HepG2 (cell line): ENCODE data around the gene KIF1B. TPM values are rescaled to one million over a fixed set of nuclear protein-coding genes. Genes with fewer than 3 reads are reported as not detected.

Experiments used
- ATAC-seq: fragments of 200-7000 bp; cut with Tn5 transposase; 3 replicates; pipeline ENCODE4 v1.9.1; 2020; ENCODE audit warnings: mild to moderate bottlenecking, moderate library complexity
- BruUV-seq: library from RNA; stranded (reverse); fragments of 400-500 nt; replicated peaks from 2 replicates; lab custom pipeline; 2021; lab: Mats Ljungman, UMichigan
- CTCF ChIA-PET: fragments of 300-600 bp; formaldehyde crosslinking; extraction: SDS; loops from one replicate; lab custom pipeline; 2021; ENCODE audit warnings: low total read pairs, inconsistent platforms, low intra/inter-chr PET ratio; lab: Yijun Ruan, JAX
- POLR2A ChIA-PET: fragments of 350-600 bp; sonication (Branson Sonifier 250); formaldehyde crosslinking; loops from one replicate; lab custom pipeline; 2020; ENCODE audit warnings: antibody characterized with exemption, inconsistent platforms; lab: Yijun Ruan, JAX
- DNase-seq: peaks from one replicate; pipeline ENCODE4 v3.0.0-alpha.2; 2015; ENCODE audit warnings: low spot score
- FAIRE-seq: peaks from 3 replicates; lab custom pipeline; 2011; peaks lifted over from hg19 to GRCh38; lab: Jason Lieb, UNC
- H2AFZ ChIP-seq: one replicate; pipeline ENCODE4 v1.6.1; 2011; ENCODE audit warnings: low read length, inconsistent platforms
- H3K27ac ChIP-seq: fragments of 300-600 bp; 3 replicates; pipeline ENCODE4 v1.8.0; 2011; ENCODE audit warnings: mixed run types, mild to moderate bottlenecking, mixed read lengths, low read length, inconsistent platforms; ENCODE audit not compliant: insufficient read depth; ENCODE audit errors: extremely low read length
- H3K27me3 ChIP-seq, 2 experiments: fragments of 200-600 bp in 1 of 2; 2 replicates in 1 of 2; 3 replicates in 1 of 2; pipeline versions ENCODE4 v1.6.0 to v1.8.0; 2011; ENCODE audit warnings: low read length in 2 of 2, mild to moderate bottlenecking in 2 of 2, moderate library complexity in 2 of 2, inconsistent platforms in 1 of 2; ENCODE audit not compliant: insufficient read depth in 2 of 2, control insufficient read depth in 1 of 2
- H3K36me3 ChIP-seq, 2 experiments: fragments of 200-600 bp in 1 of 2; replicated peaks in 1 of 2; 2 replicates in 1 of 2; 3 replicates in 1 of 2; pipeline versions ENCODE4 v1.5.1 to v1.8.0; 2011; ENCODE audit warnings: low read length in 2 of 2, inconsistent platforms in 1 of 2; ENCODE audit not compliant: insufficient read depth in 2 of 2, control insufficient read depth in 1 of 2
- H3K4me1 ChIP-seq: 2 replicates; pipeline ENCODE4 v1.5.1; 2012; ENCODE audit warnings: low read length, inconsistent platforms; ENCODE audit not compliant: insufficient read depth
- H3K4me2 ChIP-seq: 2 replicates; pipeline ENCODE4 v1.6.0; 2011; ENCODE audit warnings: low read depth, low read length, inconsistent platforms
- H3K4me3 ChIP-seq, 3 experiments: fragments of 200-600 bp in 1 of 3; sonication (generic), shearing (Covaris generic) in 1 of 3; replicated peaks in 1 of 3; 2 replicates each; pipeline ENCODE4 v1.5.1; 2011 to 2016; ENCODE audit warnings: low read length in 3 of 3, inconsistent platforms in 2 of 3, low read depth in 2 of 3, mild to moderate bottlenecking in 2 of 3, control low read depth in 1 of 3, mixed read lengths in 1 of 3; ENCODE audit not compliant: insufficient read depth in 1 of 3
- H3K79me2 ChIP-seq: one replicate; pipeline ENCODE4 v1.6.1; 2011; ENCODE audit warnings: low read length, inconsistent platforms; ENCODE audit not compliant: insufficient read depth
- H3K9ac ChIP-seq: 2 replicates; pipeline ENCODE4 v1.6.0; 2011; ENCODE audit warnings: mild to moderate bottlenecking, low read depth, low read length, inconsistent platforms; ENCODE audit not compliant: insufficient read depth
- H3K9me3 ChIP-seq: 2 replicates; pipeline ENCODE4 v1.5.1; 2012; ENCODE audit warnings: mild to moderate bottlenecking, low read length
- H4K20me1 ChIP-seq: 2 replicates; pipeline ENCODE4 v1.6.0; 2011; ENCODE audit warnings: inconsistent platforms, mild to moderate bottlenecking, low read length, moderate library complexity; ENCODE audit not compliant: insufficient read depth
- DRAP1 ChIP-seq: IDR thresholded peaks from 2 replicates; pipeline ENCODE4 v1.6.1; 2016; ENCODE audit warnings: missing genetic modification reagents, missing compliant biosample characterization
- ETS1 ChIP-seq: sonication (generic); formaldehyde crosslinking; IDR thresholded peaks from 2 replicates; pipeline ENCODE4 v1.4.0; 2020; ENCODE audit warnings: missing genetic modification reagents
- HOXD1 ChIP-seq: sonication (generic); formaldehyde crosslinking; IDR thresholded peaks from 2 replicates; pipeline ENCODE4 v1.5.0; 2020; ENCODE audit warnings: missing genetic modification reagents
- RBM22 ChIP-seq: fragments of 200-400 bp; formaldehyde crosslinking; optimal IDR thresholded peaks from 2 replicates; pipeline ENCODE3; 2017; ENCODE audit warnings: mild to moderate bottlenecking, low read length, moderate library complexity
- SALL1 ChIP-seq: sonication (generic); formaldehyde crosslinking; IDR thresholded peaks from 2 replicates; pipeline ENCODE4 v1.8.0; 2022; ENCODE audit warnings: mild to moderate bottlenecking, missing genetic modification reagents
- SATB2 ChIP-seq: sonication (generic); formaldehyde crosslinking; IDR thresholded peaks from 2 replicates; pipeline ENCODE4 v1.5.0; 2020; ENCODE audit warnings: missing genetic modification reagents
- THAP8 ChIP-seq: sonication (generic); formaldehyde crosslinking; IDR thresholded peaks from 2 replicates; pipeline ENCODE4 v1.5.1; 2020; ENCODE audit warnings: missing genetic modification reagents, mild to moderate bottlenecking, borderline replicate concordance
- ZBTB10 ChIP-seq: sonication (generic); formaldehyde crosslinking; IDR thresholded peaks from 2 replicates; pipeline ENCODE4 v1.4.0; 2020; ENCODE audit warnings: missing genetic modification reagents, borderline replicate concordance
- ZBTB4 ChIP-seq: sonication (generic); formaldehyde crosslinking; IDR thresholded peaks from 2 replicates; pipeline ENCODE4 v1.4.0; 2020; ENCODE audit warnings: missing genetic modification reagents, mild to moderate bottlenecking, borderline replicate concordance
- ZNF232 ChIP-seq: sonication (generic); formaldehyde crosslinking; IDR thresholded peaks from 2 replicates; pipeline ENCODE4 v1.4.0; 2020; ENCODE audit warnings: missing genetic modification reagents, borderline replicate concordance
- whole genome bisulfite sequencing: methylation state at CpG from one replicate; pipeline ENCODE4 v1.1.6; 2017; ENCODE audit warnings: low lambda C conversion rate; 5-methylcytosine and 5-hydroxymethylcytosine counted together
- in situ Hi-C: cut with HindIII; loops from 2 replicates; pipeline ENCODE4 v1.10.0; 2017; ENCODE audit warnings: low pct_unique_long_range_greater_than_20kb; ENCODE audit not compliant: extremely low pct_ligation_motif_present
- intact Hi-C: fragments of 100-400 bp; cut with micrococcal nuclease; formaldehyde crosslinking; loops from one replicate; pipeline ENCODE4 v1.10.0; 2022; ENCODE audit not compliant: unreplicated experiment
- polyA plus RNA-seq, 8 experiments: library from polyadenylated mRNA; depleted of rRNA in 3 of 8; stranded (reverse) in 7 of 8; unstranded in 1 of 8; fragments of >200 nt; fragmentation: Illumina TruSeq in 4 of 8; extraction: Trizol in 4 of 8; gene quantifications; 2 replicates each; pipeline versions ENCODE4 v1.2.1 to v1.2.3, GENCODE V29; 2011 to 2016; ENCODE audit warnings: low read depth in 4 of 8, missing spikeins in 1 of 8, mixed read lengths in 1 of 8; ENCODE audit not compliant: insufficient read depth in 1 of 8
- total RNA-seq, 5 experiments: library from RNA; depleted of rRNA; stranded (reverse); fragments of >200 nt; fragmentation: Illumina TruSeq; extraction: Trizol; gene quantifications; 2 replicates each; pipeline ENCODE4 v1.2.3, GENCODE V29; 2016; ENCODE audit warnings: low read depth in 1 of 5

Gene KIF1B
- total and polyA plus RNA-seq, 2 of the 13 experiments (the other 11 are each of a cell fraction or from before 2014, with no cell fraction given), result 26.7 to 32.5 TPM

- TF ChIP-seq THAP8 (CRISPR knock-in tag) (no peak), ZBTB4 (CRISPR knock-in tag) (no peak), HOXD1 (CRISPR knock-in tag) (no peak), SALL1 (CRISPR knock-in tag) (no peak), ETS1 (CRISPR knock-in tag) (no peak)
Measured at GRCh38 chr1:10236405-10237156, 26.2 kb downstream of the KIF1B start (continued).

- Histone ChIP-seq H3K4me3 (no peak overlapping the region), H3K27ac (no peak overlapping the region), H3K79me2 (peaks cover 26% of the 10 kb centered on the region), H3K9ac (no peak overlapping the region), H3K36me3 (peaks cover 2 to 12% of the 10 kb centered on the region in 2 experiments; a peak in 4 of 5 replicates), H4K20me1 (no peaks in the 10 kb centered on the region; the same call in 1 of the 2 replicates), H2AFZ (no peak overlapping the region), H3K4me1 (peaks cover 4% of the 10 kb centered on the region), H3K27me3 (no peaks in the 10 kb centered on the region), H3K9me3 (no peaks in the 10 kb centered on the region), H3K4me2 (no peak overlapping the region)
- ChIA-PET POLR2A (no interaction called here), CTCF (no interaction called here)
- ATAC-seq (no peak), DNase-seq (no peak), FAIRE-seq (no peak)
- TSS peak; percentile 20 for BruUV-seq
- WGBS, result 97% methylated on average over 1 of the region's 1 CpG
- intact Hi-C loops, result no loop called here
- in situ Hi-C loops, result no loop called here
- no peak for TF ChIP-seq SATB2 (CRISPR knock-in tag)
- TF ChIP-seq ZBTB10, result no peak
- no peak for TF ChIP-seq ZNF232 (CRISPR knock-in tag)
- TF ChIP-seq DRAP1 (CRISPR knock-in tag), result no peak
- TF ChIP-seq RBM22, result no peak
Measured at GRCh38 chr1:10237157-10237539, 26.8 kb downstream of the KIF1B start.
